GM18951 (cell line): ENCODE results near the gene GPR161.

Experiments
- POLR2A ChIP-seq: IDR thresholded peaks from 4 replicates; pipeline ENCODE4 v1.6.1; 2011; ENCODE audit warnings: mild to moderate bottlenecking; ENCODE audit not compliant: insufficient read length, insufficient read depth; ENCODE audit errors: extremely low read depth
- in situ Hi-C: fragments of 300-500 bp; cut with MboI; formaldehyde crosslinking; loops from one replicate; pipeline ENCODE4 v1.12.0; 2022; ENCODE audit warnings: low sequenced_read_pairs, mixed read lengths, inconsistent platforms; ENCODE audit not compliant: unreplicated experiment

The GPR161 gene

GRCh38 chr1:168095476-168095875 is 41.3 kb downstream of the GPR161 start:
- in situ Hi-C loops = no loop called here
- no peak for TF ChIP-seq POLR2A

- in situ Hi-C loops = no loop called here
- TF ChIP-seq POLR2A = no peak
Observed at GRCh38 chr1:168093616-168094015, 43.1 kb downstream of the GPR161 start.

GRCh38 chr1:168092566-168093355 is 44.0 kb downstream of the GPR161 start:
- TF ChIP-seq POLR2A = no peak
- in situ Hi-C loops = no loop called here

- in situ Hi-C loops = no loop called here
- TF ChIP-seq POLR2A = no peak
Observed at GRCh38 chr1:168091720-168092550, 44.8 kb downstream of the GPR161 start.

GRCh38 chr1:168091063-168091462 is 45.7 kb downstream of the GPR161 start:
- no peak for TF ChIP-seq POLR2A
- in situ Hi-C loops = no loop called here

GRCh38 chr1:168090395-168090794 is 46.3 kb downstream of the GPR161 start:
- in situ Hi-C loops = no loop called here
- no peak for TF ChIP-seq POLR2A

GRCh38 chr1:168089979-168090337 is 46.8 kb downstream of the GPR161 start:
- TF ChIP-seq POLR2A = no peak
- in situ Hi-C loops = no loop called here

- TF ChIP-seq POLR2A = no peak
- in situ Hi-C loops = no loop called here
Observed at GRCh38 chr1:168089326-168089978, 47.3 kb downstream of the GPR161 start.

- in situ Hi-C loops = no loop called here
- no peak for TF ChIP-seq POLR2A
Observed at GRCh38 chr1:168088511-168089325, 48.0 kb downstream of the GPR161 start.

- in situ Hi-C loops = no loop called here
- no peak for TF ChIP-seq POLR2A
Observed at GRCh38 chr1:168087696-168088095, 49.0 kb downstream of the GPR161 start.

GRCh38 chr1:168086438-168086837 is 50.3 kb downstream of the GPR161 start:
- TF ChIP-seq POLR2A = no peak
- in situ Hi-C loops = no loop called here

- no peak for TF ChIP-seq POLR2A
- in situ Hi-C loops = no loop called here
Observed at GRCh38 chr1:168085401-168085872, 51.3 kb downstream of the GPR161 start.
